ENCODE measurements around the gene SLC66A2.
"Not testable (repeated sequence)": the region's sequence is repeated elsewhere in the genome, so short reads cannot be mapped to it uniquely, and the experiment has no call there.

Gene SLC66A2

GRCh38 chr18:79866889-79867574, 84.4 kb downstream of the SLC66A2 start:
- no peaks in the 10 kb centered on the region for H3K4me1 ChIP-seq (ENCODE audit: control insufficient read depth in 2 of 2, insufficient read depth in 2 of 2, low read length in 2 of 2)
- no peak overlapping the region for H3K4me3 ChIP-seq (ENCODE audit: low read length in 2 of 2)
- no peaks in the 10 kb centered on the region for H3K9me3 ChIP-seq (ENCODE audit: control insufficient read depth in 2 of 2, low read length in 2 of 2)
- no peak overlapping the region for H3K27ac ChIP-seq (ENCODE audit: low read depth in 2 of 2, low read length in 2 of 2)
- no peak overlapping the region for H3K9ac ChIP-seq (ENCODE audit: low read depth in 1 of 2, low read length in 2 of 2)
- H3K27me3 ChIP-seq (ENCODE audit: control insufficient read depth in 2 of 2, insufficient read depth in 2 of 2, low read length in 2 of 2): no peaks in the 10 kb centered on the region
- H3K36me3 ChIP-seq (ENCODE audit: control insufficient read depth in 2 of 2, insufficient read depth in 2 of 2, low read length in 2 of 2): no peaks in the 10 kb centered on the region

GRCh38 chr18:79865951-79866350, 85.5 kb downstream of the SLC66A2 start:
- H3K27me3 ChIP-seq (ENCODE audit: control insufficient read depth in 2 of 2, insufficient read depth in 2 of 2, low read length in 2 of 2); H3K4me1 ChIP-seq (ENCODE audit: control insufficient read depth in 2 of 2, insufficient read depth in 2 of 2, low read length in 2 of 2); H3K36me3 ChIP-seq (ENCODE audit: control insufficient read depth in 2 of 2, insufficient read depth in 2 of 2, low read length in 2 of 2); H3K27ac ChIP-seq (ENCODE audit: low read depth in 2 of 2, low read length in 2 of 2); H3K4me3 ChIP-seq (ENCODE audit: low read length in 2 of 2); H3K9ac ChIP-seq (ENCODE audit: low read depth in 1 of 2, low read length in 2 of 2); H3K9me3 ChIP-seq (ENCODE audit: control insufficient read depth in 2 of 2, low read length in 2 of 2): not testable (repeated sequence)

GRCh38 chr18:79864955-79865354, 86.5 kb downstream of the SLC66A2 start:
- H3K9me3 ChIP-seq (ENCODE audit: control insufficient read depth in 2 of 2, low read length in 2 of 2); H3K27ac ChIP-seq (ENCODE audit: low read depth in 2 of 2, low read length in 2 of 2); H3K36me3 ChIP-seq (ENCODE audit: control insufficient read depth in 2 of 2, insufficient read depth in 2 of 2, low read length in 2 of 2); H3K9ac ChIP-seq (ENCODE audit: low read depth in 1 of 2, low read length in 2 of 2); H3K4me1 ChIP-seq (ENCODE audit: control insufficient read depth in 2 of 2, insufficient read depth in 2 of 2, low read length in 2 of 2); H3K4me3 ChIP-seq (ENCODE audit: low read length in 2 of 2); H3K27me3 ChIP-seq (ENCODE audit: control insufficient read depth in 2 of 2, insufficient read depth in 2 of 2, low read length in 2 of 2): not testable (repeated sequence)

GRCh38 chr18:79864006-79864725, 87.3 kb downstream of the SLC66A2 start:
- Histone ChIP-seq H3K27me3 (ENCODE audit: control insufficient read depth in 2 of 2, insufficient read depth in 2 of 2, low read length in 2 of 2) (no peaks in the 10 kb centered on the region), H3K27ac (ENCODE audit: low read depth in 2 of 2, low read length in 2 of 2) (no peak overlapping the region), H3K9me3 (ENCODE audit: control insufficient read depth in 2 of 2, low read length in 2 of 2) (no peaks in the 10 kb centered on the region), H3K36me3 (ENCODE audit: control insufficient read depth in 2 of 2, insufficient read depth in 2 of 2, low read length in 2 of 2) (no peaks in the 10 kb centered on the region), H3K4me1 (ENCODE audit: control insufficient read depth in 2 of 2, insufficient read depth in 2 of 2, low read length in 2 of 2) (no peaks in the 10 kb centered on the region), H3K4me3 (ENCODE audit: low read length in 2 of 2) (no peak overlapping the region), H3K9ac (ENCODE audit: low read depth in 1 of 2, low read length in 2 of 2) (no peak overlapping the region)

- H3K9ac ChIP-seq (ENCODE audit: low read depth in 1 of 2, low read length in 2 of 2): no peak overlapping the region
- no peak overlapping the region for H3K4me3 ChIP-seq (ENCODE audit: low read length in 2 of 2)
- no peaks in the 10 kb centered on the region for H3K36me3 ChIP-seq (ENCODE audit: control insufficient read depth in 2 of 2, insufficient read depth in 2 of 2, low read length in 2 of 2)
- no peaks in the 10 kb centered on the region for H3K9me3 ChIP-seq (ENCODE audit: control insufficient read depth in 2 of 2, low read length in 2 of 2)
- H3K27me3 ChIP-seq (ENCODE audit: control insufficient read depth in 2 of 2, insufficient read depth in 2 of 2, low read length in 2 of 2): no peaks in the 10 kb centered on the region
- H3K27ac ChIP-seq (ENCODE audit: low read depth in 2 of 2, low read length in 2 of 2): no peak overlapping the region
- no peaks in the 10 kb centered on the region for H3K4me1 ChIP-seq (ENCODE audit: control insufficient read depth in 2 of 2, insufficient read depth in 2 of 2, low read length in 2 of 2)
Observed at GRCh38 chr18:79863161-79864005, 88.1 kb downstream of the SLC66A2 start.

GRCh38 chr18:79862562-79862961, 88.9 kb downstream of the SLC66A2 start:
- no peak overlapping the region for H3K4me3 ChIP-seq (ENCODE audit: low read length in 2 of 2)
- no peaks in the 10 kb centered on the region for H3K36me3 ChIP-seq (ENCODE audit: control insufficient read depth in 2 of 2, insufficient read depth in 2 of 2, low read length in 2 of 2)
- H3K4me1 ChIP-seq (ENCODE audit: control insufficient read depth in 2 of 2, insufficient read depth in 2 of 2, low read length in 2 of 2): no peaks in the 10 kb centered on the region
- no peak overlapping the region for H3K9ac ChIP-seq (ENCODE audit: low read depth in 1 of 2, low read length in 2 of 2)
- H3K27me3 ChIP-seq (ENCODE audit: control insufficient read depth in 2 of 2, insufficient read depth in 2 of 2, low read length in 2 of 2): no peaks in the 10 kb centered on the region
- no peak overlapping the region for H3K27ac ChIP-seq (ENCODE audit: low read depth in 2 of 2, low read length in 2 of 2)
- H3K9me3 ChIP-seq (ENCODE audit: control insufficient read depth in 2 of 2, low read length in 2 of 2): no peaks in the 10 kb centered on the region

- Histone ChIP-seq H3K4me1 (ENCODE audit: control insufficient read depth in 2 of 2, insufficient read depth in 2 of 2, low read length in 2 of 2) (no peaks in the 10 kb centered on the region), H3K27ac (ENCODE audit: low read depth in 2 of 2, low read length in 2 of 2) (no peak overlapping the region), H3K27me3 (ENCODE audit: control insufficient read depth in 2 of 2, insufficient read depth in 2 of 2, low read length in 2 of 2) (no peaks in the 10 kb centered on the region), H3K4me3 (ENCODE audit: low read length in 2 of 2) (no peak overlapping the region), H3K9ac (ENCODE audit: low read depth in 1 of 2, low read length in 2 of 2) (no peak overlapping the region), H3K9me3 (ENCODE audit: control insufficient read depth in 2 of 2, low read length in 2 of 2) (no peaks in the 10 kb centered on the region), H3K36me3 (ENCODE audit: control insufficient read depth in 2 of 2, insufficient read depth in 2 of 2, low read length in 2 of 2) (no peaks in the 10 kb centered on the region)
Observed at GRCh38 chr18:79861687-79862086, 89.8 kb downstream of the SLC66A2 start.

- H3K27me3 ChIP-seq (ENCODE audit: control insufficient read depth in 2 of 2, insufficient read depth in 2 of 2, low read length in 2 of 2): peaks cover 3 to 4% of the 10 kb centered on the region in 2 donors
- peaks cover 0 to 3% of the 10 kb centered on the region in 2 donors for H3K4me1 ChIP-seq (ENCODE audit: control insufficient read depth in 2 of 2, insufficient read depth in 2 of 2, low read length in 2 of 2)
- no peak overlapping the region for H3K4me3 ChIP-seq (ENCODE audit: low read length in 2 of 2)
Observed at GRCh38 chr18:79859314-79859713, 92.1 kb downstream of the SLC66A2 start.

GRCh38 chr18:79857082-79857671, 94.3 kb downstream of the SLC66A2 start:
- Histone ChIP-seq H3K27me3 (ENCODE audit: control insufficient read depth in 2 of 2, insufficient read depth in 2 of 2, low read length in 2 of 2) (peaks cover 3 to 4% of the 10 kb centered on the region in 2 donors), H3K27ac (ENCODE audit: low read depth in 2 of 2, low read length in 2 of 2) (no peak overlapping the region), H3K4me3 (ENCODE audit: low read length in 2 of 2) (no peak overlapping the region)

More at GRCh38 chr18:79859314-79859713, 92.1 kb downstream of the SLC66A2 start:
- H3K36me3 ChIP-seq (ENCODE audit: control insufficient read depth in 2 of 2, insufficient read depth in 2 of 2, low read length in 2 of 2): no peaks in the 10 kb centered on the region
- H3K9me3 ChIP-seq (ENCODE audit: control insufficient read depth in 2 of 2, low read length in 2 of 2): no peaks in the 10 kb centered on the region
- H3K27ac ChIP-seq (ENCODE audit: low read depth in 2 of 2, low read length in 2 of 2): no peak overlapping the region
- no peak overlapping the region for H3K9ac ChIP-seq (ENCODE audit: low read depth in 1 of 2, low read length in 2 of 2)

More at GRCh38 chr18:79857082-79857671, 94.3 kb downstream of the SLC66A2 start:
- H3K9ac ChIP-seq (ENCODE audit: low read depth in 1 of 2, low read length in 2 of 2): no peak overlapping the region
- no peaks in the 10 kb centered on the region for H3K36me3 ChIP-seq (ENCODE audit: control insufficient read depth in 2 of 2, insufficient read depth in 2 of 2, low read length in 2 of 2)
- H3K9me3 ChIP-seq (ENCODE audit: control insufficient read depth in 2 of 2, low read length in 2 of 2): no peaks in the 10 kb centered on the region
- H3K4me1 ChIP-seq (ENCODE audit: control insufficient read depth in 2 of 2, insufficient read depth in 2 of 2, low read length in 2 of 2): peaks cover 0 to 3% of the 10 kb centered on the region in 2 donors

Measured in mucosa of rectum (tissue), 2 donors.